ENCODE results near the gene BIRC3. TPM values are rescaled to one million over a fixed set of nuclear protein-coding genes. Genes with fewer than 3 reads are reported as not detected.

BIRC3 gene
- polyA plus RNA-seq, 2 of the 4 experiments (the other 2 are of a cell fraction): 11.3 to 17.5 TPM

DNA sequence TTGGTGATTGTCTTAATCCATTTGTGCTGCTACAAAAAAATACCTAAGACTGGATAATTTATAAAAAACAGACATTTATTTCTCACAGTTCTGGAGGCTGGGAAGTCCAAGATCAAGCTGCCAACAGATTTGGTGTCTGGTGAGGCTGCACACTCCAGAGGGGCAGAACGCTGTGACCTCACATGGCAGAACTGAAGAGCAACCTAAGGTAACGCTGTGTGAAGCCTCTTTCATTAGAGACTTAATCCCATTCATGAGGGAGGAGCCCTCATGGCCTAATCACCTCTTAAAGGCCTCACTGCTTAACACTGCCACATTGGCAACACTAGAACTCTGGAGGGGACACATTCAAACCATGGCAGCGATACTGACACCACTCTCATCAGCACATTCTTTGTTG, 42.7 kb upstream of the BIRC3 start:
- no peak for DNase-seq (ENCODE audit: low read depth in 1 of 2, low spot score in 1 of 2)
- no peak for ATAC-seq
- peaks cover 7% of the 10 kb centered on the region for H3K4me1 ChIP-seq
- ChIA-PET POLR2A (no interaction called here), CTCF (interaction anchor here (0.6 to 1.0 kb wide), 2 partner anchors 8 to 32 kb away, joined by 3 read pairs; no protein-coding TSS in a partner anchor)
- no peak overlapping the region for H3K4me3 ChIP-seq
- no peak overlapping the region for H3K4me2 ChIP-seq
- 87% methylated on average over 3 of the region's 3 CpGs for WGBS (ENCODE audit: missing lambda C conversion rate)
- no peak for TF ChIP-seq ZC3H11A (IDR thresholded peaks at IDR 0.05)
- no peak for TF ChIP-seq FOSL2 (IDR thresholded peaks at IDR 0.05)
- no peak for TF ChIP-seq FOSL2 (CRISPR knock-in tag; IDR thresholded peaks at IDR 0.05)
- TF ChIP-seq TP53 (CRISPR knock-in tag; IDR thresholded peaks at IDR 0.05): no peak
- TF ChIP-seq, protein P1, sequence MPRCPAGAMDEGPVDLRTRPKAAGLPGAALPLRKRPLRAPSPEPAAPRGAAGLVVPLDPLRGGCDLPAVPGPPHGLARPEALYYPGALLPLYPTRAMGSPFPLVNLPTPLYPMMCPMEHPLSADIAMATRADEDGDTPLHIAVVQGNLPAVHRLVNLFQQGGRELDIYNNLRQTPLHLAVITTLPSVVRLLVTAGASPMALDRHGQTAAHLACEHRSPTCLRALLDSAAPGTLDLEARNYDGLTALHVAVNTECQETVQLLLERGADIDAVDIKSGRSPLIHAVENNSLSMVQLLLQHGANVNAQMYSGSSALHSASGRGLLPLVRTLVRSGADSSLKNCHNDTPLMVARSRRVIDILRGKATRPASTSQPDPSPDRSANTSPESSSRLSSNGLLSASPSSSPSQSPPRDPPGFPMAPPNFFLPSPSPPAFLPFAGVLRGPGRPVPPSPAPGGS (IDR thresholded peaks at IDR 0.05): no peak
- TF ChIP-seq EHMT2 (IDR thresholded peaks at IDR 0.05; ENCODE audit: low read depth): no peak
- no peak for TF ChIP-seq NR3C1 (IDR thresholded peaks at IDR 0.05)
- TF ChIP-seq RAD21 (conservative IDR thresholded peaks at IDR 0.05 in 1 of 2, IDR thresholded peaks at IDR 0.05 in 1 of 2): no peak
- TF ChIP-seq ZFP36 (IDR thresholded peaks at IDR 0.05; ENCODE audit: borderline replicate concordance, partially characterized antibody): no peak
- TF ChIP-seq, protein P2, sequence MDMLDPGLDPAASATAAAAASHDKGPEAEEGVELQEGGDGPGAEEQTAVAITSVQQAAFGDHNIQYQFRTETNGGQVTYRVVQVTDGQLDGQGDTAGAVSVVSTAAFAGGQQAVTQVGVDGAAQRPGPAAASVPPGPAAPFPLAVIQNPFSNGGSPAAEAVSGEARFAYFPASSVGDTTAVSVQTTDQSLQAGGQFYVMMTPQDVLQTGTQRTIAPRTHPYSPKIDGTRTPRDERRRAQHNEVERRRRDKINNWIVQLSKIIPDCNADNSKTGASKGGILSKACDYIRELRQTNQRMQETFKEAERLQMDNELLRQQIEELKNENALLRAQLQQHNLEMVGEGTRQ (IDR thresholded peaks at IDR 0.05): no peak
- TF ChIP-seq RFX5 (IDR thresholded peaks at IDR 0.05): no peak
- TF ChIP-seq NFE2L2 (conservative IDR thresholded peaks at IDR 0.05; ENCODE audit: low read length): no peak
- no peak for TF ChIP-seq MAFK (IDR thresholded peaks at IDR 0.05; ENCODE audit: partially characterized antibody)
- FAIRE-seq: no peak
- no peak overlapping the region for H3K27ac ChIP-seq
- H3K9me3 ChIP-seq: no peaks in the 10 kb centered on the region

DNA sequence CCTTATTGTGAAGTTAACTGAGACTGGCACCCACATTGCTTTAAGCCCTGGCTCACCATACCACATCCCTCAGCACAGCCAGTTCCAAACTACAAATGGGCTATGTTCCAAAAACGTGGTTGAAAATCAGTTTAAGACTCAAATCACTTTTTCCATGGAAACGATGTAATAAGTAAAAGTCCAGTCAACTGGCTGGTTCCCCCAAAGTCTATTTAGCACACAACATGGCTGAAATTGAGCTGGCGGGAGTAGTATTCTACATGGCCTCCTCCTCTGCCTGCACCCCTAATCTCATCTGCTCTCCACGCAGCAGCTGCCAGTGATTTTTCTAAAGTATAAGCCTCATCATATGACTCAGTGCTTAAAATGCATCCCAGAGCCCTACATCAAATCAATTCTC, 40.9 kb upstream of the BIRC3 start:
- CTCF ChIA-PET: interaction anchor here (1.5 kb wide), 1 partner anchor 12 kb away, joined by 8 read pairs; no protein-coding TSS in a partner anchor
- Histone ChIP-seq H3K4me1 (peaks cover 12% of the 10 kb centered on the region; the same call in 1 of the 3 replicates), H3K27ac (no peak overlapping the region)

More for the DNA sequence above, 40.9 kb upstream of the BIRC3 start:
- DNase-seq (ENCODE audit: low read depth in 1 of 2, low spot score in 1 of 2) (no peak), ATAC-seq (no peak), FAIRE-seq (no peak)
- no peak overlapping the region for H3K4me2 ChIP-seq
- TF ChIP-seq, protein P3, sequence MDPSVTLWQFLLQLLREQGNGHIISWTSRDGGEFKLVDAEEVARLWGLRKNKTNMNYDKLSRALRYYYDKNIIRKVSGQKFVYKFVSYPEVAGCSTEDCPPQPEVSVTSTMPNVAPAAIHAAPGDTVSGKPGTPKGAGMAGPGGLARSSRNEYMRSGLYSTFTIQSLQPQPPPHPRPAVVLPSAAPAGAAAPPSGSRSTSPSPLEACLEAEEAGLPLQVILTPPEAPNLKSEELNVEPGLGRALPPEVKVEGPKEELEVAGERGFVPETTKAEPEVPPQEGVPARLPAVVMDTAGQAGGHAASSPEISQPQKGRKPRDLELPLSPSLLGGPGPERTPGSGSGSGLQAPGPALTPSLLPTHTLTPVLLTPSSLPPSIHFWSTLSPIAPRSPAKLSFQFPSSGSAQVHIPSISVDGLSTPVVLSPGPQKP (IDR thresholded peaks at IDR 0.05; ENCODE audit: low read depth, low read length): no peak
- TF ChIP-seq, protein P4, sequence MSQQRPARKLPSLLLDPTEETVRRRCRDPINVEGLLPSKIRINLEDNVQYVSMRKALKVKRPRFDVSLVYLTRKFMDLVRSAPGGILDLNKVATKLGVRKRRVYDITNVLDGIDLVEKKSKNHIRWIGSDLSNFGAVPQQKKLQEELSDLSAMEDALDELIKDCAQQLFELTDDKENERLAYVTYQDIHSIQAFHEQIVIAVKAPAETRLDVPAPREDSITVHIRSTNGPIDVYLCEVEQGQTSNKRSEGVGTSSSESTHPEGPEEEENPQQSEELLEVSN (IDR thresholded peaks at IDR 0.05; ENCODE audit: borderline replicate concordance, low read depth): no peak
- TF ChIP-seq EHF (CRISPR knock-in tag; IDR thresholded peaks at IDR 0.05): no peak
- TF ChIP-seq, protein P5, sequence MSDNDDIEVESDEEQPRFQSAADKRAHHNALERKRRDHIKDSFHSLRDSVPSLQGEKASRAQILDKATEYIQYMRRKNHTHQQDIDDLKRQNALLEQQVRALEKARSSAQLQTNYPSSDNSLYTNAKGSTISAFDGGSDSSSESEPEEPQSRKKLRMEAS (IDR thresholded peaks at IDR 0.05): no peak
- TF ChIP-seq, protein P6, sequence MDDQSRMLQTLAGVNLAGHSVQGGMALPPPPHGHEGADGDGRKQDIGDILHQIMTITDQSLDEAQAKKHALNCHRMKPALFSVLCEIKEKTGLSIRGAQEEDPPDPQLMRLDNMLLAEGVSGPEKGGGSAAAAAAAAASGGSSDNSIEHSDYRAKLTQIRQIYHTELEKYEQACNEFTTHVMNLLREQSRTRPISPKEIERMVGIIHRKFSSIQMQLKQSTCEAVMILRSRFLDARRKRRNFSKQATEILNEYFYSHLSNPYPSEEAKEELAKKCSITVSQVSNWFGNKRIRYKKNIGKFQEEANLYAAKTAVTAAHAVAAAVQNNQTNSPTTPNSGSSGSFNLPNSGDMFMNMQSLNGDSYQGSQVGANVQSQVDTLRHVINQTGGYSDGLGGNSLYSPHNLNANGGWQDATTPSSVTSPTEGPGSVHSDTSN (IDR thresholded peaks at IDR 0.05): no peak
- H3K9me3 ChIP-seq: no peaks in the 10 kb centered on the region
- WGBS (ENCODE audit: missing lambda C conversion rate): 73% methylated on average over 4 of the region's 4 CpGs
- POLR2A ChIA-PET: no interaction called here
- H3K4me3 ChIP-seq: no peak overlapping the region
